HEK293 (cell line): ENCODE results near the gene UGGT1.

Experiments used
- TCF7L2 ChIP-seq: IDR thresholded peaks from 2 replicates; pipeline ENCODE4 v1.6.1; 2011; ENCODE audit warnings: low read depth, mild to moderate bottlenecking, inconsistent platforms, low read length, moderate library complexity, borderline replicate concordance
- ZNF2 ChIP-seq: fragments of 450-650 bp; formaldehyde crosslinking; IDR thresholded peaks from 2 replicates; pipeline ENCODE4 v1.5.1; 2016; ENCODE audit warnings: missing biosample characterization, missing genetic modification characterization
- ZNF23 ChIP-seq: fragments of 450-650 bp; formaldehyde crosslinking; IDR thresholded peaks from 2 replicates; pipeline ENCODE4 v1.5.1; 2016; ENCODE audit warnings: missing biosample characterization, missing genetic modification characterization, borderline replicate concordance
- ZNF37A ChIP-seq: fragments of 450-650 bp; IDR thresholded peaks from 2 replicates; pipeline ENCODE4 v1.5.1; 2018; ENCODE audit warnings: missing biosample characterization, missing genetic modification characterization
- ZNF423 ChIP-seq: fragments of 450-650 bp; formaldehyde crosslinking; IDR thresholded peaks from 2 replicates; pipeline ENCODE4 v1.5.1; 2016; ENCODE audit warnings: missing biosample characterization, missing genetic modification characterization
- TF ChIP-seq, protein P1 (sequence below): fragments of 450-650 bp; formaldehyde crosslinking; IDR thresholded peaks from 2 replicates; pipeline ENCODE4 v1.5.1; 2016; ENCODE audit warnings: missing biosample characterization, missing genetic modification characterization
- TF ChIP-seq, protein P2 (sequence below): fragments of 450-650 bp; formaldehyde crosslinking; IDR thresholded peaks from 2 replicates; pipeline ENCODE4 v1.5.1; 2016; ENCODE audit warnings: missing biosample characterization, missing genetic modification characterization

DNA sequence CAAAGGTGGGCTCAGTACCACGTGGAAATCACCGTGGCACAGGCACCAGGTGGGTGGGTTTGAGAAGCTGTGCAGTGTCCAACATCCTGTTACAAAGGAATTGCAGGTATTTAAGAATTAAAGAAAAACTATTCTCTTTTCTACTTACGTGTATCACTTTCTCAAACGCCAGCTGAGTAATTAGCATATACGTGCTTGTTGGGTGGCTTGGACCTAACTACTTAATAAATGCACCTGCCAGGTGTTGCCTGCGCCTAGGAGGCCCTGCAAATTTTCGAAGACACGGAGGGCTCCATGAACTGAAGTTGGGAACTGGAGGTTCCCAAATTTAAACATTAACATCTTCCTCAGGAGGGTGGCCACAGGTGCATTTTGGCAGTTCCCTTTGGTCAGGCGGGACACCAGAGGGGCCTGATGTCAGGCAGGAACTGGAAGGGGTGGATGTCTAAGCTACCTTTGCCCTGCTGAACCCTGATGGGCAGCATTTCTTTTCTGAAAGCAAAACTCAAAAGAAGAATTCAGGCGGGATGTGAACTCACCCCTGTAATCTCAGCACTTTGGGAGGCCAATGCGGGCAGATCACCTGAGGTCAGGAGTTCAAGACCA, 142.9 kb downstream of the UGGT1 start:
- TF ChIP-seq, protein P1, sequence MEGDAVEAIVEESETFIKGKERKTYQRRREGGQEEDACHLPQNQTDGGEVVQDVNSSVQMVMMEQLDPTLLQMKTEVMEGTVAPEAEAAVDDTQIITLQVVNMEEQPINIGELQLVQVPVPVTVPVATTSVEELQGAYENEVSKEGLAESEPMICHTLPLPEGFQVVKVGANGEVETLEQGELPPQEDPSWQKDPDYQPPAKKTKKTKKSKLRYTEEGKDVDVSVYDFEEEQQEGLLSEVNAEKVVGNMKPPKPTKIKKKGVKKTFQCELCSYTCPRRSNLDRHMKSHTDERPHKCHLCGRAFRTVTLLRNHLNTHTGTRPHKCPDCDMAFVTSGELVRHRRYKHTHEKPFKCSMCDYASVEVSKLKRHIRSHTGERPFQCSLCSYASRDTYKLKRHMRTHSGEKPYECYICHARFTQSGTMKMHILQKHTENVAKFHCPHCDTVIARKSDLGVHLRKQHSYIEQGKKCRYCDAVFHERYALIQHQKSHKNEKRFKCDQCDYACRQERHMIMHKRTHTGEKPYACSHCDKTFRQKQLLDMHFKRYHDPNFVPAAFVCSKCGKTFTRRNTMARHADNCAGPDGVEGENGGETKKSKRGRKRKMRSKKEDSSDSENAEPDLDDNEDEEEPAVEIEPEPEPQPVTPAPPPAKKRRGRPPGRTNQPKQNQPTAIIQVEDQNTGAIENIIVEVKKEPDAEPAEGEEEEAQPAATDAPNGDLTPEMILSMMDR (tag by site-specific recombination), result no peak
- TF ChIP-seq ZNF23 (tag by site-specific recombination) (no peak), TCF7L2 (no peak), ZNF2 (tag by site-specific recombination) (no peak), ZNF37A (tag by site-specific recombination) (no peak), ZNF423 (tag by site-specific recombination) (no peak)
- TF ChIP-seq, protein P2, sequence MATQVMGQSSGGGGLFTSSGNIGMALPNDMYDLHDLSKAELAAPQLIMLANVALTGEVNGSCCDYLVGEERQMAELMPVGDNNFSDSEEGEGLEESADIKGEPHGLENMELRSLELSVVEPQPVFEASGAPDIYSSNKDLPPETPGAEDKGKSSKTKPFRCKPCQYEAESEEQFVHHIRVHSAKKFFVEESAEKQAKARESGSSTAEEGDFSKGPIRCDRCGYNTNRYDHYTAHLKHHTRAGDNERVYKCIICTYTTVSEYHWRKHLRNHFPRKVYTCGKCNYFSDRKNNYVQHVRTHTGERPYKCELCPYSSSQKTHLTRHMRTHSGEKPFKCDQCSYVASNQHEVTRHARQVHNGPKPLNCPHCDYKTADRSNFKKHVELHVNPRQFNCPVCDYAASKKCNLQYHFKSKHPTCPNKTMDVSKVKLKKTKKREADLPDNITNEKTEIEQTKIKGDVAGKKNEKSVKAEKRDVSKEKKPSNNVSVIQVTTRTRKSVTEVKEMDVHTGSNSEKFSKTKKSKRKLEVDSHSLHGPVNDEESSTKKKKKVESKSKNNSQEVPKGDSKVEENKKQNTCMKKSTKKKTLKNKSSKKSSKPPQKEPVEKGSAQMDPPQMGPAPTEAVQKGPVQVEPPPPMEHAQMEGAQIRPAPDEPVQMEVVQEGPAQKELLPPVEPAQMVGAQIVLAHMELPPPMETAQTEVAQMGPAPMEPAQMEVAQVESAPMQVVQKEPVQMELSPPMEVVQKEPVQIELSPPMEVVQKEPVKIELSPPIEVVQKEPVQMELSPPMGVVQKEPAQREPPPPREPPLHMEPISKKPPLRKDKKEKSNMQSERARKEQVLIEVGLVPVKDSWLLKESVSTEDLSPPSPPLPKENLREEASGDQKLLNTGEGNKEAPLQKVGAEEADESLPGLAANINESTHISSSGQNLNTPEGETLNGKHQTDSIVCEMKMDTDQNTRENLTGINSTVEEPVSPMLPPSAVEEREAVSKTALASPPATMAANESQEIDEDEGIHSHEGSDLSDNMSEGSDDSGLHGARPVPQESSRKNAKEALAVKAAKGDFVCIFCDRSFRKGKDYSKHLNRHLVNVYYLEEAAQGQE, result no peak
